ENCODE results near the gene TMEM53.

- TF ChIP-seq SP1 (IDR thresholded peaks at IDR 0.05) (no peak), PKNOX1 (IDR thresholded peaks at IDR 0.05) (no peak), TARDBP (IDR thresholded peaks at IDR 0.05) (no peak), BHLHE40 (IDR thresholded peaks at IDR 0.05; ENCODE audit: borderline replicate concordance) (no peak), FOXA1 (IDR thresholded peaks at IDR 0.05) (no peak), CTBP1 (IDR thresholded peaks at IDR 0.05; ENCODE audit: borderline replicate concordance) (no peak), FOXM1 (IDR thresholded peaks at IDR 0.05; ENCODE audit: borderline replicate concordance) (no peak), NFRKB (IDR thresholded peaks at IDR 0.05) (no peak), L3MBTL2 (conservative IDR thresholded peaks at IDR 0.05) (no peak), HDGF (IDR thresholded peaks at IDR 0.05; ENCODE audit: borderline replicate concordance) (no peak), FOXK2 (IDR thresholded peaks at IDR 0.05) (no peak), LEF1 (IDR thresholded peaks at IDR 0.05; ENCODE audit: borderline replicate concordance) (no peak), SUZ12 (IDR thresholded peaks at IDR 0.05) (no peak)
Measured at GRCh38 chr1:44684525-44684924, 10.2 kb upstream of the TMEM53 start.
